HG03571 (cell line): ENCODE results near the gene NFIA.

Source experiments
- ATAC-seq: cut with Tn5 transposase; IDR thresholded peaks from one replicate; pipeline ENCODE4 v1.9.1; 2021; ENCODE audit not compliant: unreplicated experiment

NFIA gene

GRCh38 chr1:61441723-61442262 lies 359.4 kb downstream of the NFIA start:
- no peak for ATAC-seq

GRCh38 chr1:61442544-61442943 lies 360.2 kb downstream of the NFIA start:
- no peak for ATAC-seq

DNA sequence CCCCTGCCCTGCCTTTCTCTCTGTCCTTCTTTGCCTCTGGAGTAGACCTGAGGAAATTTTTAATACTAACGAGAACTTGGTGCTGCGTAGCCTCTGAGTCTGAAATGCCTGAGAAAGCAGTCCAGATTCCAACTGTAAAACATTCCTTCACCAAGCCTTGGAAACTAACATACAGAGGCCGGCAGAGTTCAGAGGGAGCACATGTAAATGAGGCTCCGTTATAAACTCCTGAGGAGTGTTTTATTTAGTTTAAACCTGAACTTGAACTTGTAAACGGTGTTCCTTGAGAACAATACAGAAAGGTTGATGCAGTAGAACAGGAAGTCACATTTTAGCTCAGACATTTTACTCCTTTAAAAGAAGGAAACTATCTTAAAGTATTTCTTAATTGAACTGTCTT lies 361.9 kb downstream of the NFIA start:
- no peak for ATAC-seq

- no peak for ATAC-seq
Measured at GRCh38 chr1:61445269-61445825, 363.0 kb downstream of the NFIA start.

GRCh38 chr1:61446531-61446991 lies 364.2 kb downstream of the NFIA start:
- no peak for ATAC-seq

- no peak for ATAC-seq
Measured at GRCh38 chr1:61447106-61447967, 365.0 kb downstream of the NFIA start.

GRCh38 chr1:61447968-61448430 lies 365.6 kb downstream of the NFIA start:
- no peak for ATAC-seq

- ATAC-seq: no peak
Measured at GRCh38 chr1:61448914-61449313, 366.6 kb downstream of the NFIA start.

GRCh38 chr1:61449410-61449809 lies 367.0 kb downstream of the NFIA start:
- no peak for ATAC-seq

GRCh38 chr1:61450454-61450853 lies 368.1 kb downstream of the NFIA start:
- no peak for ATAC-seq

DNA sequence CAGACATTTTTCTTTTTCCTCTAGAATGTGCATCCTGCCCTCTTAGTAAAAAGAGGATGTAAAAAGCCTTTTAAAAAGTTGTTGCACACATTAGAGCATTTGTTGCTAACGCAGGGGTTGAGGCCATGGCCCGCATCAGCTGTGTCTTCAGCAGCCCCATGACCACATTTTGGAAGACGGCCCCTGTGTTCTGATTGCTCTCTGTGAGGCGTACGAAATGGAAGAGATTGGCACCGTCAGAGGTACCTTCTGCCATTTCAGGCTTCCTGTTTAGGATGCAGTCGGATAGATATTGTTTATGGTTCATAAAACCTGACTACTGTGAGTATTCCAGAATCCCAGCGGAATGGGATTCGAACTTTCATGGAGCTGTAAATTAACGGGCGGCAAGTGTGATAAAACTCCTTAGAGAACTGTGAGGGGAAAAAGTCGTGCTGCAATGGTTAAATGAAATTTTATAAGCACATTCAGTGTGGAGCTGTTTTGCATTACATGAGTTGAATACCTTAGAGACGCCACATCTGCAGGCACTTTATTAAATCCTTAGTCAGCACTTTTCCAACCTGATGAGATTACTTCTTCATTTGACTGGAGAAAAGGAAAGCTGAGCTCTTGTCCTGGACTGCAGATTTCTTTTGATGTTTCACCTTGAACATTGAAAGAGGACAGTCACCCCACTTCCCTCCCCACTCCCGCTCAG lies 368.7 kb downstream of the NFIA start:
- no peak for ATAC-seq

- no peak for ATAC-seq
Measured at GRCh38 chr1:61451572-61451968, 369.2 kb downstream of the NFIA start.

DNA sequence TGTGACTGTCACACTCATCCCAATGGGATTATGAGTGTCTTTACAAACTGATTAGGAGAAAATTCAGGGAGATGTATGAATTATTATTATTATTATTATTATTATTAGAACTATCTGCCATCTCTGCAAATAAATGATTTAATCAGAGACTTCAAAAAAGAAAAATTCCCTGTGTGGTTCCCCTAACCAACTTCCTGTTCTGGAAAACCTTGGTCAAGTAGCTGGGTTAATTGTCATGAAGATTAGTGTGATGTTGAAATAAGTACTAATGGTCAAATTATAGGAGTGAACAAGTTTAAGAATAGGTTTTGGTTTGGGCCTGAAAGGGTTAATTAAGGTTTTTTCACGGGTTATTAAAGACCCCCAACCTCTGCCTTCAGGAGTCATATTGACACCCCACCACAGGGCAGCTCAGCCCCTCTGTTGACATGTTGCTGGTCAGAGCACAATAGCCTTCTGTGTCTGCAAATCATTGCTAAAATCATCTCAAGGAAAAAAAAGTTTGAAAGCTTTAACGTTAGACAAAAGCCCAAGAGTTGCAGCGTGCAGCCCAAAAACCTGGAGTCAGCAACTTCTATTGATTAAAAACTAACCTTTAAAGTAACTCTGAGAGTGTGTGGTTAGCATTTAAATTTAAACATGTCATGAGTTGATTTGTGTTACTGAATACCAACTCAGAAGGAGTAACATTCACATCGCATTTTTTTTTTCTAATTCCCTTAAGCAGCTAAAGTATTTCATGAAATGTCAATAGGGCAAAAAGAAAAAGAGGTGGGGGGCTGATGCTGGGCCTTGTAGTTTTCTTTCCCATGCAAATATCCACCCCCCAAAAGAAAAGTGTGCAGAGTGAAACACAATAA lies 370.0 kb downstream of the NFIA start:
- ATAC-seq: no peak

- no peak for ATAC-seq
Measured at GRCh38 chr1:61453111-61453961, 371.0 kb downstream of the NFIA start.

- ATAC-seq: no peak
Measured at GRCh38 chr1:61455400-61455799, 373.0 kb downstream of the NFIA start.

GRCh38 chr1:61457526-61458040 lies 375.2 kb downstream of the NFIA start:
- ATAC-seq: no peak

- no peak for ATAC-seq
Measured at GRCh38 chr1:61459345-61459744, 377.0 kb downstream of the NFIA start.

GRCh38 chr1:61460191-61460590 lies 377.8 kb downstream of the NFIA start:
- ATAC-seq: no peak
